Parathyroid adenoma (tissue), 2 donors: ENCODE results near the gene PTPN21.

Source experiments
- H2AFZ ChIP-seq: fragments of 300-600 bp; sonication (generic); one replicate; pipeline ENCODE4 v1.7.0; 2017; ENCODE audit warnings: antibody characterized with exemption, mild to moderate bottlenecking
- H3K27ac ChIP-seq: fragments of 300-600 bp; sonication (generic); one replicate; pipeline ENCODE4 v1.7.0; 2017
- H3K27me3 ChIP-seq: fragments of 300-600 bp; sonication (generic); one replicate; pipeline ENCODE4 v1.7.0; 2017; ENCODE audit warnings: low read length; ENCODE audit not compliant: control insufficient read depth, insufficient read depth
- H3K36me3 ChIP-seq: fragments of 300-600 bp; sonication (generic); one replicate; pipeline ENCODE4 v1.7.0; 2017; ENCODE audit warnings: low read length; ENCODE audit not compliant: control insufficient read depth, insufficient read depth
- H3K4me1 ChIP-seq: fragments of 300-600 bp; sonication (generic); one replicate; pipeline ENCODE4 v1.7.0; 2017; ENCODE audit warnings: control low read depth
- H3K4me2 ChIP-seq: fragments of 300-600 bp; sonication (generic); one replicate; pipeline ENCODE4 v1.7.0; 2017; ENCODE audit warnings: low read length
- H3K4me3 ChIP-seq: fragments of 300-600 bp; sonication (generic); one replicate; pipeline ENCODE4 v1.7.0; 2017; ENCODE audit warnings: low read depth, low read length
- H3K79me2 ChIP-seq: fragments of 300-600 bp; sonication (generic); one replicate; pipeline ENCODE4 v1.7.0; 2017; ENCODE audit warnings: control low read depth
- H3K9ac ChIP-seq: fragments of 300-600 bp; sonication (generic); one replicate; pipeline ENCODE4 v1.7.0; 2017; ENCODE audit warnings: mild to moderate bottlenecking
- H3K9me3 ChIP-seq: fragments of 300-600 bp; sonication (generic); one replicate; pipeline ENCODE4 v1.7.0; 2017; ENCODE audit warnings: low read length; ENCODE audit not compliant: control insufficient read depth
- CTCF ChIP-seq: fragments of 300-600 bp; sonication (generic); IDR thresholded peaks from one replicate; pipeline ENCODE4 v1.7.0; 2017; ENCODE audit warnings: antibody characterized with exemption, mild to moderate bottlenecking
- donor health status: primary hyperparathyroidism.

PTPN21 gene

GRCh38 chr14:88588081-88588480 lies 33.3 kb upstream of the PTPN21 start:
- Histone ChIP-seq H3K4me3 (no peak overlapping the region), H2AFZ (no peak overlapping the region), H3K36me3 (no peaks in the 10 kb centered on the region), H3K27me3 (no peaks in the 10 kb centered on the region), H3K79me2 (peaks cover 7% of the 10 kb centered on the region), H3K9ac (no peak overlapping the region), H3K9me3 (no peaks in the 10 kb centered on the region), H3K4me1 (no peaks in the 10 kb centered on the region), H3K4me2 (no peak overlapping the region), H3K27ac (no peak overlapping the region)
- TF ChIP-seq CTCF, result no peak

- Histone ChIP-seq H3K9ac (no peak overlapping the region), H3K36me3 (no peaks in the 10 kb centered on the region)
Measured at GRCh38 chr14:88584451-88584850, 29.6 kb upstream of the PTPN21 start.

GRCh38 chr14:88576222-88576621 lies 21.4 kb upstream of the PTPN21 start:
- TF ChIP-seq CTCF, result no peak
- Histone ChIP-seq H3K9ac (no peak overlapping the region), H3K9me3 (no peaks in the 10 kb centered on the region), H3K27me3 (no peaks in the 10 kb centered on the region), H3K4me3 (no peak overlapping the region), H3K79me2 (no peaks in the 10 kb centered on the region), H3K27ac (no peak overlapping the region), H3K36me3 (no peaks in the 10 kb centered on the region), H3K4me2 (no peak overlapping the region), H3K4me1 (no peaks in the 10 kb centered on the region), H2AFZ (no peak overlapping the region)

More at GRCh38 chr14:88584451-88584850, 29.6 kb upstream of the PTPN21 start:
- Histone ChIP-seq H2AFZ (no peak overlapping the region), H3K27ac (no peak overlapping the region), H3K4me1 (no peaks in the 10 kb centered on the region), H3K9me3 (no peaks in the 10 kb centered on the region), H3K27me3 (no peaks in the 10 kb centered on the region), H3K4me3 (no peak overlapping the region), H3K4me2 (no peak overlapping the region), H3K79me2 (peaks cover 7% of the 10 kb centered on the region)
- no peak for TF ChIP-seq CTCF

GRCh38 chr14:88572117-88572516 lies 17.3 kb upstream of the PTPN21 start:
- H3K4me3 ChIP-seq, result no peak overlapping the region
- H3K27ac ChIP-seq, result no peak overlapping the region
- no peak overlapping the region for H2AFZ ChIP-seq
- no peak for TF ChIP-seq CTCF
- H3K4me2 ChIP-seq, result no peak overlapping the region
- H3K27me3 ChIP-seq, result no peaks in the 10 kb centered on the region
- no peaks in the 10 kb centered on the region for H3K9me3 ChIP-seq
- H3K36me3 ChIP-seq, result no peaks in the 10 kb centered on the region
- H3K79me2 ChIP-seq, result peaks cover 4% of the 10 kb centered on the region
- no peak overlapping the region for H3K9ac ChIP-seq
- no peaks in the 10 kb centered on the region for H3K4me1 ChIP-seq

- peaks cover 2% of the 10 kb centered on the region for H3K4me1 ChIP-seq
- no peak overlapping the region for H3K4me3 ChIP-seq
- no peak overlapping the region for H3K27ac ChIP-seq
- H3K27me3 ChIP-seq, result no peaks in the 10 kb centered on the region
- no peak overlapping the region for H3K9ac ChIP-seq
- H3K36me3 ChIP-seq, result no peaks in the 10 kb centered on the region
- TF ChIP-seq CTCF, result no peak
- no peak overlapping the region for H3K4me2 ChIP-seq
- H3K9me3 ChIP-seq, result no peaks in the 10 kb centered on the region
- no peak overlapping the region for H2AFZ ChIP-seq
- peaks cover 11% of the 10 kb centered on the region for H3K79me2 ChIP-seq
Measured at GRCh38 chr14:88568196-88568595, 13.4 kb upstream of the PTPN21 start.
